ENCODE data around the gene BNC2. TPM values are rescaled to one million over a fixed set of nuclear protein-coding genes. Genes with fewer than 3 reads are reported as not detected.
"Not testable (repeated sequence)": the region's sequence is repeated elsewhere in the genome, so short reads cannot be mapped to it uniquely, and the experiment has no call there.

Gene BNC2
- total RNA-seq, 4 donors from 2014 or later, result 20.5 to 55.4 (median 26.2) TPM

DNA sequence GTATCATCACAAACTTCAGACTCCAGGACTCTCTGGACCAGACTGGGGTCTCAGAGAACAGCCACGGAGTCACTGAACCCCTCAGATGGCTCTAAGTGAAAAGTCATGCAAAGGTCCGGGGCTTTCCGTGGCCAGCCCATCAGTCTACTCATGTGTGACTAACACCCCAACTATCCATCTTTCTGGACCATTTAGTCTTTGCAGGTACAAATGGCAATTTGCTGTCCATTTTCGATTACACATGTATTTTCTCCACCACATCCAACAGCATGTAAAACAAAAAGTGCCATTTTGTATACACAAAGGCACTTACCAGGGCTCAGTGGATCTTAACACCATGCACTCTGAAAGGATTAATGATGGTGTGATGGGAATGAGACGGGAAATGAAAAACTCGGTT, 387.7 kb downstream of the BNC2 start:
- TF ChIP-seq EP300 (IDR thresholded peaks at IDR 0.05; ENCODE audit: low read depth) (no peak), POLR2AphosphoS5 (IDR thresholded peaks at IDR 0.05) (no peak), POLR2A (IDR thresholded peaks at IDR 0.05) (no peak)
- TF ChIP-seq, protein P1, sequence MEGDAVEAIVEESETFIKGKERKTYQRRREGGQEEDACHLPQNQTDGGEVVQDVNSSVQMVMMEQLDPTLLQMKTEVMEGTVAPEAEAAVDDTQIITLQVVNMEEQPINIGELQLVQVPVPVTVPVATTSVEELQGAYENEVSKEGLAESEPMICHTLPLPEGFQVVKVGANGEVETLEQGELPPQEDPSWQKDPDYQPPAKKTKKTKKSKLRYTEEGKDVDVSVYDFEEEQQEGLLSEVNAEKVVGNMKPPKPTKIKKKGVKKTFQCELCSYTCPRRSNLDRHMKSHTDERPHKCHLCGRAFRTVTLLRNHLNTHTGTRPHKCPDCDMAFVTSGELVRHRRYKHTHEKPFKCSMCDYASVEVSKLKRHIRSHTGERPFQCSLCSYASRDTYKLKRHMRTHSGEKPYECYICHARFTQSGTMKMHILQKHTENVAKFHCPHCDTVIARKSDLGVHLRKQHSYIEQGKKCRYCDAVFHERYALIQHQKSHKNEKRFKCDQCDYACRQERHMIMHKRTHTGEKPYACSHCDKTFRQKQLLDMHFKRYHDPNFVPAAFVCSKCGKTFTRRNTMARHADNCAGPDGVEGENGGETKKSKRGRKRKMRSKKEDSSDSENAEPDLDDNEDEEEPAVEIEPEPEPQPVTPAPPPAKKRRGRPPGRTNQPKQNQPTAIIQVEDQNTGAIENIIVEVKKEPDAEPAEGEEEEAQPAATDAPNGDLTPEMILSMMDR (IDR thresholded peaks at IDR 0.05), result no peak
- Histone ChIP-seq H3K27ac (no peak overlapping the region), H3K9me3 (no peaks in the 10 kb centered on the region), H3K27me3 (no peaks in the 10 kb centered on the region), H3K4me1 (no peaks in the 10 kb centered on the region), H3K4me3 (no peak overlapping the region), H3K36me3 (no peaks in the 10 kb centered on the region)
- no peak for DNase-seq
- intact Hi-C loops (cut with DNase I; ENCODE audit: low total_unique reads) (no loop called here), in situ Hi-C loops (cut with MboI; ENCODE audit: low pct_ligation_motif_present in 1 of 4, low pct_unique_long_range_greater_than_20kb in 1 of 4, low sequenced_read_pairs in 3 of 4) (no loop called here)
- WGBS, 2 donors (ENCODE audit: low coverage in 1 of 2), result 78 to 92% methylated on average over 6 of the region's 6 CpGs

DNA sequence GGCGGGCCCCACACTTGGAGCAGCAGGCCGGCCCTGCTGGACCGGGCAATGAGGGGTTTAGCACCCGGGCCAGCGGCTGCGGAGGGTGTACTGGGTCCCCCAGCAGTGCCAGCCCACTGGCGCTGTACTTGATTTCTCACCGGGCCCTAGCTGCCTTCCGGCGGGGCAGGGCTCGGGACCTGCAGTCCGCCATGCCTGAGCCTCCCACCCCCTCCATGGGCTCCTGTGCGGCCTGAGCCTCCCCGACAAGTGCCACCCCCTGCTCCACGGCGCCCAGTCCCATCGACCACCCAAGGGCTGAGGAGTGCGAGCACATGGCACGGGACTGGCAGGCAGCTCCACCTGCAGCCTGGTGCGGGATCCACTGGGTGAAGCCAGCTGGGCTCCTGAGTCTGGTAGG, 389.9 kb downstream of the BNC2 start:
- in situ Hi-C loops (cut with MboI; ENCODE audit: low pct_ligation_motif_present in 1 of 4, low pct_unique_long_range_greater_than_20kb in 1 of 4, low sequenced_read_pairs in 3 of 4); H3K27ac ChIP-seq; H3K4me1 ChIP-seq; intact Hi-C loops (cut with DNase I; ENCODE audit: low total_unique reads); H3K9me3 ChIP-seq; H3K36me3 ChIP-seq; H3K4me3 ChIP-seq; H3K27me3 ChIP-seq; DNase-seq: not testable (repeated sequence)
- WGBS, 2 donors (ENCODE audit: low coverage in 1 of 2), result 95% methylated on average over 13 of the region's 20 CpGs; no CpG with 5 or more reads in 1 of the 2 donors

DNA sequence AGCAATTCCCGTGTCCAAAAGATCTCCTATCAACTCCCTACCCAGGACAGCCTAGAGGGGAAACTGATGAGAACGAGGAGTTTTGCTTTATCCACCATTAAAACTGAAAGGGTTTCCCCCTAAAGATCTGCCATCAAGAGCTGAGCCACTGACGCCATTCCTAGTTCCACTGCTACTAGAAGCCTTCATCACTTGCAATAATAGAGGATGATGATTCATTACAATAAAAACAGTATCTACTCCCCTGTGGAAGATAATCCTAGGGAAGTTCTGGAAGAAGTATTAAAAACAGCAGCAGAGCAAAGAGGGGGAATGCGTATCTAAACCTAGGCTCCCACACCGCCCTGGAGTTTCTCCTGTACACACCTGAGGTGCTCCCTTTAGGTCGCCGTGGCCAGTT, 394.5 kb downstream of the BNC2 start:
- Histone ChIP-seq H3K4me1 (no peaks in the 10 kb centered on the region), H3K27ac (no peak overlapping the region), H3K27me3 (no peaks in the 10 kb centered on the region), H3K9me3 (no peaks in the 10 kb centered on the region), H3K4me3 (no peak overlapping the region), H3K36me3 (no peaks in the 10 kb centered on the region)
- TF ChIP-seq POLR2A (IDR thresholded peaks at IDR 0.05), result no peak
- TF ChIP-seq POLR2AphosphoS5 (IDR thresholded peaks at IDR 0.05), result no peak
- TF ChIP-seq, protein P1 (IDR thresholded peaks at IDR 0.05), result no peak
- no peak for TF ChIP-seq EP300 (IDR thresholded peaks at IDR 0.05; ENCODE audit: low read depth)
- in situ Hi-C loops (cut with MboI; ENCODE audit: low pct_ligation_motif_present in 1 of 4, low pct_unique_long_range_greater_than_20kb in 1 of 4, low sequenced_read_pairs in 3 of 4) (no loop called here), intact Hi-C loops (cut with DNase I; ENCODE audit: low total_unique reads) (no loop called here)
- 92 to 93% methylated on average over 6 to 7 of the region's 7 CpGs for WGBS, 2 donors (ENCODE audit: low coverage in 1 of 2)
- no peak for DNase-seq

DNA sequence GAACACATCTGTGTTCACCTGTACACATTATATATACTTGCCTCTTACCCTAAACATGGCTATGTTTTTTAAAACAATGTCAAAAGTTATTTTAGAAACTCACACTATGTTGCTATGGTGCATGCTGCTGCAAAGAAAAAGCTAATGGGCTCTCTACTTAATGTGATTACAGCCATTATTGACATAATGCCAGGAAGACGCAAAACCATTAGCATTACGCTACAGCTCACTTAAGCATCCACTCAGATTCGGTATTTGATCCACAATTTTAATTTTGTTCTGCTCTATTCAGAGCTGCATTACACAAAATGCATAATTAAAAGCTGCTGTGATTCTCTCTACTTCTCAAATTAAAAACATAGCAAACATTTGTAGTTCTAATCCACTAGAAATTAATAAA, 395.2 kb downstream of the BNC2 start:
- in situ Hi-C loops (cut with MboI; ENCODE audit: low pct_ligation_motif_present in 1 of 4, low pct_unique_long_range_greater_than_20kb in 1 of 4, low sequenced_read_pairs in 3 of 4), result no loop called here
- intact Hi-C loops (cut with DNase I; ENCODE audit: low total_unique reads), result no loop called here
- H3K27ac ChIP-seq, result no peak overlapping the region
- TF ChIP-seq POLR2AphosphoS5 (IDR thresholded peaks at IDR 0.05) (no peak), EP300 (IDR thresholded peaks at IDR 0.05; ENCODE audit: low read depth) (no peak), POLR2A (IDR thresholded peaks at IDR 0.05) (no peak)
- TF ChIP-seq, protein P1 (IDR thresholded peaks at IDR 0.05), result no peak
- H3K36me3 ChIP-seq, result no peaks in the 10 kb centered on the region
- no peaks in the 10 kb centered on the region for H3K9me3 ChIP-seq
- H3K27me3 ChIP-seq, result no peaks in the 10 kb centered on the region
- no peak for DNase-seq
- WGBS, 2 donors (ENCODE audit: low coverage in 1 of 2), result 88 to 100% methylated on average over 2 to 3 of the region's 3 CpGs
- H3K4me3 ChIP-seq, result no peak overlapping the region
- H3K4me1 ChIP-seq, result no peaks in the 10 kb centered on the region

DNA sequence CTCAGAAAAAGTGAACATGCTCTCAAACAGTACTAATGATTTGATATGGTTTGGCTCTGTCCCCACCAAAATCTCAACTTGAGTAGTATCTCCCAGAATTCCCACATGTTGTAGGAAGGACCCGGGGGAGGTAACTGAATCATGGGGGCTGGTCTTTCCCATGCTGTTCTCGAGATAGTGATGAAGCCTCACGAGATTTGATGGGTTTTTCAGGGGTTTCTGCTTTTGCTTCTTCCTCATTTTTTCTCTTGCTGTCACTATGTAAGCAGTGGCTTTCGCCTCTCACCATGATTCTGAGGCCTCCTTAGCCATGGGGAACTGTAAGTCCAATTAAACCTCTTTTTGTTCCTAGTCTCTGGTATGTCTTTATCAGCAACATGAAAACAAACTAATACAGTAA, 401.3 kb downstream of the BNC2 start:
- WGBS, 2 donors (ENCODE audit: low coverage in 1 of 2), result 71 to 84% methylated on average over 3 to 4 of the region's 4 CpGs
- intact Hi-C loops (cut with DNase I; ENCODE audit: low total_unique reads) (no loop called here), in situ Hi-C loops (cut with MboI; ENCODE audit: low pct_ligation_motif_present in 1 of 4, low pct_unique_long_range_greater_than_20kb in 1 of 4, low sequenced_read_pairs in 3 of 4) (no loop called here)
- no peaks in the 10 kb centered on the region for H3K4me1 ChIP-seq
- no peaks in the 10 kb centered on the region for H3K36me3 ChIP-seq
- DNase-seq, result no peak
- H3K4me3 ChIP-seq, result no peak overlapping the region
- no peaks in the 10 kb centered on the region for H3K27me3 ChIP-seq
- TF ChIP-seq POLR2AphosphoS5 (IDR thresholded peaks at IDR 0.05) (no peak), POLR2A (IDR thresholded peaks at IDR 0.05) (no peak), EP300 (IDR thresholded peaks at IDR 0.05; ENCODE audit: low read depth) (no peak)
- TF ChIP-seq, protein P1 (IDR thresholded peaks at IDR 0.05), result no peak
- H3K27ac ChIP-seq, result no peak overlapping the region
- no peaks in the 10 kb centered on the region for H3K9me3 ChIP-seq
